Measurements from ENCODE around the gene DUSP18.

The DUSP18 gene

DNA sequence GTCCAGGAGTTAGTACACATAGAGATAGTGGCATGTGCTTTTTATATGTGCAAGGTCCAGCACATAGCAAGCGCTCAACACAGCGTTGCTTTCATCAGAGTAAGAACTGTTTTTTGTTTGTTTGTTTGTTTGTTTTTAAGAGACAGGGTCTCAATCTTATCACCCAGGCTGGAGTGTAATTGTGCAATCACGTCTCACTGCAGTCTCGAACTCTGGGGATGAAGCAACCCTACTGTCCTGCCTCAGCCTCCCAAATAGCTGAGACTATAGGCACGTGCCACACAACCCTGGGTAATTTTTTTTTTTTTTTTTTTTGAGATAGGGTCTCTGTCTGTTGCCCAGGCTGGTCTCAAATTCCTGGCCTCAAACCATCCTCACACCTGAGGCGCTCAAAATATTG lies 49.9 kb downstream of the DUSP18 start:
- no peak overlapping the region for H3K4me3 ChIP-seq (ENCODE audit: low read length in 2 of 2)
- H3K9me3 ChIP-seq (ENCODE audit: control insufficient read depth in 2 of 2, low read length in 2 of 2), result no peaks in the 10 kb centered on the region
- H3K4me1 ChIP-seq (ENCODE audit: control insufficient read depth, insufficient read depth, low read length), result no peaks in the 10 kb centered on the region
- H3K27ac ChIP-seq (ENCODE audit: low read length), result no peak overlapping the region
- no peaks in the 10 kb centered on the region for H3K27me3 ChIP-seq (ENCODE audit: control insufficient read depth in 1 of 2, insufficient read depth in 2 of 2, low read length in 2 of 2)
- H3K9ac ChIP-seq (ENCODE audit: low read length in 2 of 2), result no peak overlapping the region
- H3K36me3 ChIP-seq (ENCODE audit: control insufficient read depth in 2 of 2, insufficient read depth in 2 of 2, low read length in 2 of 2), result peaks cover 0 to 17% of the 10 kb centered on the region in 2 donors

- H3K9ac ChIP-seq (ENCODE audit: low read length in 2 of 2), result no peak overlapping the region
- H3K9me3 ChIP-seq (ENCODE audit: control insufficient read depth in 2 of 2, low read length in 2 of 2), result no peaks in the 10 kb centered on the region
- H3K27me3 ChIP-seq (ENCODE audit: control insufficient read depth in 1 of 2, insufficient read depth in 2 of 2, low read length in 2 of 2), result no peaks in the 10 kb centered on the region
- no peak overlapping the region for H3K4me3 ChIP-seq (ENCODE audit: low read length in 2 of 2)
- H3K4me1 ChIP-seq (ENCODE audit: control insufficient read depth, insufficient read depth, low read length), result no peaks in the 10 kb centered on the region
- peaks cover 4 to 20% of the 10 kb centered on the region in 2 donors for H3K36me3 ChIP-seq (ENCODE audit: control insufficient read depth in 2 of 2, insufficient read depth in 2 of 2, low read length in 2 of 2)
- H3K27ac ChIP-seq (ENCODE audit: low read length), result no peak overlapping the region
Observed at GRCh38 chr22:30615543-30615954, 52.1 kb downstream of the DUSP18 start.

GRCh38 chr22:30614879-30615278 lies 52.8 kb downstream of the DUSP18 start:
- Histone ChIP-seq H3K36me3 (ENCODE audit: control insufficient read depth in 2 of 2, insufficient read depth in 2 of 2, low read length in 2 of 2) (peaks cover 4 to 20% of the 10 kb centered on the region in 2 donors), H3K9me3 (ENCODE audit: control insufficient read depth in 2 of 2, low read length in 2 of 2) (no peaks in the 10 kb centered on the region), H3K4me1 (ENCODE audit: control insufficient read depth, insufficient read depth, low read length) (peaks cover 2% of the 10 kb centered on the region), H3K27ac (ENCODE audit: low read length) (no peak overlapping the region), H3K4me3 (ENCODE audit: low read length in 2 of 2) (no peak overlapping the region), H3K9ac (ENCODE audit: low read length in 2 of 2) (no peak overlapping the region), H3K27me3 (ENCODE audit: control insufficient read depth in 1 of 2, insufficient read depth in 2 of 2, low read length in 2 of 2) (no peaks in the 10 kb centered on the region)

DNA sequence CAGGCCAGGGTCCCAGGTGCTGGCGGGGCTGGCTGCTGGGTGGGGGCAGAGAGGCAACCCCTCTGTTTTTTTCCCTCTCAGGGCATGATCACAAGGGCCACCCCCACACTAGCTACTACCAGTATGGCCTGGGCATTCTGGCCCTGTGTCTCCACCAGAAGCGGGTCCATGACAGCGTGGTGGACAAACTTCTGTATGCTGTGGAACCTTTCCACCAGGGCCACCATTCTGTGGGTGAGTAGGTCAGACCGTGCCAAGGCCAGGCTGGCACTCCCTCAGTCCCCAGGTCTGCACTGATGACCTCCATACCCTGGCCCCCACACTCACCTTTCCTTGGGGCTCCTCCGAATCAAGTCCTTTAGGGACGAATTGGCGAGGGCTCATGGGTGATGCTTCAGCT lies 53.4 kb downstream of the DUSP18 start:
- peaks cover 6% of the 10 kb centered on the region for H3K4me1 ChIP-seq (ENCODE audit: control insufficient read depth, insufficient read depth, low read length)
- H3K36me3 ChIP-seq (ENCODE audit: control insufficient read depth in 2 of 2, insufficient read depth in 2 of 2, low read length in 2 of 2), result peaks cover 4 to 20% of the 10 kb centered on the region in 2 donors
- H3K9me3 ChIP-seq (ENCODE audit: control insufficient read depth in 2 of 2, low read length in 2 of 2), result no peaks in the 10 kb centered on the region
- no peak overlapping the region for H3K4me3 ChIP-seq (ENCODE audit: low read length in 2 of 2)
- no peaks in the 10 kb centered on the region for H3K27me3 ChIP-seq (ENCODE audit: control insufficient read depth in 1 of 2, insufficient read depth in 2 of 2, low read length in 2 of 2)
- no peak overlapping the region for H3K9ac ChIP-seq (ENCODE audit: low read length in 2 of 2)
- H3K27ac ChIP-seq (ENCODE audit: low read length), result no peak overlapping the region

- Histone ChIP-seq H3K9me3 (ENCODE audit: control insufficient read depth in 2 of 2, low read length in 2 of 2) (no peaks in the 10 kb centered on the region), H3K27ac (ENCODE audit: low read length) (no peak overlapping the region), H3K9ac (ENCODE audit: low read length in 2 of 2) (no peak overlapping the region), H3K36me3 (ENCODE audit: control insufficient read depth in 2 of 2, insufficient read depth in 2 of 2, low read length in 2 of 2) (peaks cover 4 to 15% of the 10 kb centered on the region in 2 donors), H3K4me1 (ENCODE audit: control insufficient read depth, insufficient read depth, low read length) (peaks cover 9% of the 10 kb centered on the region), H3K27me3 (ENCODE audit: control insufficient read depth in 1 of 2, insufficient read depth in 2 of 2, low read length in 2 of 2) (no peaks in the 10 kb centered on the region), H3K4me3 (ENCODE audit: low read length in 2 of 2) (no peak overlapping the region)
Observed at GRCh38 chr22:30612789-30613188, 54.9 kb downstream of the DUSP18 start.

Data from stomach smooth muscle (tissue), 2 donors.